ENCODE results near the gene EPHA4.

EPHA4 gene

DNA sequence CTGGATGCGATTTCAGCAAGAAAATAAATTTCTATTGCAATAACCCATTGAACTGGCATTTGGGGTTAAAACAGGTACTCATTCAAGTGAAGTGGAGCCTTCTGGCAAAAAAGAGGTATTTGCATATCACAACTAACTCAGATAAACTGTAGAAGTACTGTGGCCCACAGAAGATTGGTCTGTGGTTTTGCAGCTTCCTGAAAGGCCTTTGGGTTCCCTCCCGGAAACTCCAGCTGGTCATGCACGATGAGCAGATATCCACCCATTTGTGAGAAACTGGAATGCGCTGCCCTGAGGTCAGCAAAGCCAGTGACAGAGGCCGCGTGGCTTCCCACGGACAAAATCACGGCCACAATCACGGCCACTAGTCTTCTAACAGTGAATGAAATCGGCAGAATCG is 106.3 kb downstream of the EPHA4 start:
- DNase-seq, result peak; percentile 81 to 84 (median 82)

DNA sequence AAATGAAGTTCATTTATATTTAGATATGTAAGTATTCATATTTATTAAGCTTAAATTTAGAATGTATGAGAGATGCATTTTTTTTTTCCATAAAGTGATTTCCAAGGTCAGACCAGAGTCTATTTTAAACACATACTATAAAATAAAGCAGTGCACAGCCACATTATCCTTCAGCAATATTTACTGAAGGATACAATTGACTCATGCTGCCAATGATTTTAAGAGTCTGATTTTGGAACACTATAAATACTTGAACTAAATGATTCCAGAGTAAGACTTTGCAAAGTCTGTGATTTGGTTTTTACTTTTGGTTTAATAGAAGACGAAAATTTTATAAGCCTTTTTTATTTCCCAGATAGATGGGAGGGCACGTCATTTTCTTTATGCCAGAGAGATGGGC is 107.1 kb downstream of the EPHA4 start:
- no peak for DNase-seq

DNA sequence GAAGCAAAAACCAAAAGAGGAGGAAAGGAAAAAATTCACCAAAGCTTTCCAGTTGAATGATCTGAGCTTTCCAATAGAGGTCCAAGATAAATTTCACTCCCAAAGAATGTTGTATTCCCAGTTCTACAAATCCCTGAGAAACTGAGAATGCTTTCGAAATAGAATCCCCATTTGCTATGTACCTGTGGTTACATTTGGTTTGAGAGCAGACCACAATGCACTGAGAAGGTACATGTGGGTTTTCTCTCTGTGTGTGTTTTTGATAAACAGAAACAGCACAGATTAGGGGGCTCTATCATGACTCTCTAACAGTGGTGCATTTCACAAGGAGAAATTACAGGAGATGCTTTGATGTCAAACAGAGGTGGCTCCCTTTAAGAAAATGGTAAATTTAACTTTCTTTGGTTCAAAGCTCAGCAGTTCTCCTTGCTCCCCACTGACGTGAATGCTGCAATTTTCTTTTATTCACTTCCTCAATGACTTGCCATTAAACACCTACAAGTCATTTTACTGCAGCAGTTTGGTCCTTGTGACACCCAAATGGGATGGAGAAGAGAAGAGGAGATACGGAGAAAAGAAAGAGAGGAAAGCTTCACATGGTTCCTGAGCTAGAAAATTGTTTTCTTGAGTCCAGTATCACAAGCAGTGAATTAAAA is 108.7 kb downstream of the EPHA4 start:
- no peak for DNase-seq

DNA sequence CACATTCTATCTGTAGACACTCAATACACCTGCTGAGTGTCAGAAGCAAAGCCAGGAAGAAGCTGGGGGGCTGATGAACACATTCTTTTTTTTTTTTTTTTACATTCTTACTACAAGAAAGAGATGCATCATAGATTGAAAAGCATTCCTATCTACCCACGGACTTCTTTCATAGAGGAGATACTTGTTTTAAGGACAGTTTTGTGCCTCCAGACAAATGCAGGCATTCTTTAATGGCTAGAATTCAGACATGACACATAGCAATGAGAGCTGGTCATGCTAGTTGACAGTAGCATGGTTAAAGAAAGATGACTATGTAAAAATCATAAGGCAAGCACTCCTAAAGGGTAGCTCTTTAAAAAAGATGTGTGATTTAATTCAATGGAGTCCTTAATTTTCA is 110.2 kb downstream of the EPHA4 start:
- DNase-seq, result no peak

DNA sequence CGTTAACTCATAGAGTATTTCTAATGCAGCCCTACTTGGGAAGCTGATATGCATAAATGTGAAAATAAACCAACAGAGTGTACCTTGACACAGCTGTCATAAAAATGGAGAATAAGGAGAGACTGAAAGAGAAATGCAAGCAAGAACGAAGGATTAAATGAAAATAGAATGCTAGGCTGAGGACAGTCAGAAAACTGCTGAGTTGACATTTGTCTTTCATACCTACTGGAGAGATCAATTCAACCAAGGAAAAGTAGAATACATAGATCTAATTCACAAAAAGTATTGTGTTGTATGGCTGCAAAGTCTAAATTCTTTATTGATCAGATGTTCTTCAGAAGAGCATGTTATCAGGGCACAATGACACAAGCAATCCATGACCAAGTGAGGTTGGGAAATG is 112.0 kb downstream of the EPHA4 start:
- DNase-seq, result no peak

DNA sequence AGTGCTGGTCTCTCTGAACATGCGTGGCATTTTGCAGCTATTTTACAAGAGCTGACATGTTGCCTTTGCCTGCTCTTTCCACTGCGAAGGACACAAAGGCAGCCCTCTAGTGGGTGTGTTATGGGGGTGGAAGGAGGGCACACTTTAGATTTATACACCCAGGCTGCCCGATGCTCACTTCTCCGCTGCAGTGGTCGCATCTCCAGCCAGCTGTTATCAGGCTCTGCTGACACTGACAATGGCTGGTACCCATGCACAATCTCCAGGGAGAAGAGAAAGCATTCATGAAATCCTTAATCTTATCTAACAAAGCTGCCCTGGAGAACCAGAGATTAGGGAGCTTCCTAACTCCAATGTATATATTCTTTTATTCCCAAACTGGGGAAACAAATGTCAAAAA is 113.5 kb downstream of the EPHA4 start:
- no peak for DNase-seq

DNA sequence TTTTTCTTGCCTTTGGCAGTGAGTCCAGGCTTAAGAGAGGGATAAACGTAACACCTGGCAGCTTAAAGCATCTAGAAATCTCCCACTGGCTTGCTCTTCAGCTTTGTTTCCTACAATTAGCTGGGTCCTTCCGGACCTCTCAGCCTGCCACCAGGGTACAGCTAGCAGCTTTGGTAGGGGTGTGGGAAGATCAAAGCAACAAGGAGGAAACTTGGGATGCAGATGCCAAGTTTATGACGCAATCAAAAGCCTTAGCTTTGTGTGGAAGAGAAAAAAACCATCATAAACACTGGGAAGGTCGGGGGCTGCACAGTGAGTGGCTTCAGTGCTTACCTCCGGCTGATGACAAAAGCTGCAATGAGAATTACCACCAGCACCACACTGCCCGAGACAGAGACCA is 116.9 kb downstream of the EPHA4 start:
- no peak for DNase-seq

DNA sequence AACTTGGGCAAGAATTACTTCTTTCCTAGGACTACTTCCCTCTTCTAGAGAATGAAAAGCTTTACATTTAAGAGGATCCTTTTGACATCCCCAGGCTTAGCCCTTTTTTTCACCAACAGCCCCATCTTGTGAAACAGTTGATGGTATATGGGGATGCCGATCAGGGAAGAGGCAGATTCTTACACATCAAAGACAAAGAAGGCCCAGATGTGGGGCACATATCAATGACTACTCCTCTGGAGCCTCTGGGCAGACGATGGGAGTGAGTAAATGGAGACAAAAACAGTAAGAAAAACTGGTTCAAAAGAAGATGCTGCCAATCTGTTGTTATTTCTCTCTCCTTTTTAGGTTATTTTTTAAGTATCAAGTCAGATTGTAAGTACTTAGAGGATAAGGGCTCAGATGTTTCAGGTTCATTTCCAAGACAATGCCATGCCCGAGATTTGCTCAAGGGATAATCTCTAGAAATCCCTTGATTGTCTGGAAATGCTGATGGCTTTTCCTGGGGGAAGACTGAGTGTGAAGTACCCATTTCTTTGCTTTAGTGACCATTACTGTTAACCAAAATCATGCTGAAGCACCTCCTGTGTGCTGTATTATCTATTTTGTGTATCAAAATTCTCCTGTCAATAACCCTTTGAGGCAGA is 117.5 kb downstream of the EPHA4 start:
- DNase-seq, result no peak

DNA sequence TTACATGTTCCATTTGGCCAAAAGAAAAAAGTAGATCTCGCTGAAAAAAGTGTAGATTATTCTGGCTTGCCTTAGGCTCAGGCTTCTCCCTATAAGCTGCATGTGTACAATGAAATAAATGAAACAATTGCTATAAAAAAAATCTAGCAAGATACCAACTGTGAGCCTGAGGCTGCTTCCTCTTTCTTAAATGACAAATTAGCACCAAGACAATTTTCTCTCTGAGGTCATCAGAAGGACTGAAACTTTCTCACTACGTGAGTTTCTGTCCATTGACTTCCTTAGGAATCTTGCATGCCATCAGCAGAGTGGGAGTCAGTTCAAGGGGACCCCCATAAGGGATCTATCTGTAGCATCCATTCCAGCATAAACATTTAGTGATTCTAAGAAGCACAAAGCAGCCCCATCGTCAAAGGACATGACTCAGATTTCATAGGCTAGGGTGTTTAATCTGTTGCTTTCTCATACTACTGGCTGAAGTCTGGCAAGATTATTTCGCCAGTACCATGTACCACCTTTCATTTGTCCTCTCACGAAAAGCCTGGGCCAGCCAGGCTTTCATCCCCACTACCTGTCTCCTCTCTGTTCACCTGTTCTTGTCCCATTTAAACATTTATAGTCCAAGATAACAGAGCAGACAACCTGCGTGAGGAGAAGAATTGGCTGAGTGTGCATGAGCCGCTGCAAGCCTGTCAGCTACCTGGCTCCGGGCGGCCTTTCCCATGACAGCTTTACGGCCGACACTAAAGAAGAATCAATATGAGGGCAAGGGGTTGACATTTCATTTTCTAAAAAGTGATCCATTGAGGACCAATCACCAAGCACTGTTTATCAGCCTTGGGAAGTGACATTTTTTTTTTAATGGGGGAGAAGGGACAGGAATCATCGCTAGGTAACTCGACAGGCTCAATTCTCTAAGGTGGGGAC is 120.0 kb downstream of the EPHA4 start:
- peak; percentile 18 to 61 (median 24) for DNase-seq

DNA sequence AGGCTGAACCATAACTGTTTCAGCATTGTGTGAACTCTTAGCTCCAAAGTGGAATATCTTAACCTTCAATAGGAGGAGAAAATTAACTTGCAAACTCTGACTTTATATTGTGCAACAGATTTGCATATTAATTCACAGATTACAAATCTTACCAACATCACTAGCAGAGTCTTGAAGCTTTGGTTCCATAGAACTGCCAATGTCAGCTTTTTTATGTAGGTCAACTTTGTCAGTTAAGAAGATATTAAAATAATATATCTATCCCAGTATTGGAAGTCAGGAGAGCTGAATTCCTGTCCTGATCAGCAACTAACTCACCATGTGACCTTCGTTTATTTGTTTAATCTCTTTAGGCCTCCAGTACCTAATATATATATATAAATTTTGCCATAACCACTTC is 121.8 kb downstream of the EPHA4 start:
- no peak for DNase-seq

DNA sequence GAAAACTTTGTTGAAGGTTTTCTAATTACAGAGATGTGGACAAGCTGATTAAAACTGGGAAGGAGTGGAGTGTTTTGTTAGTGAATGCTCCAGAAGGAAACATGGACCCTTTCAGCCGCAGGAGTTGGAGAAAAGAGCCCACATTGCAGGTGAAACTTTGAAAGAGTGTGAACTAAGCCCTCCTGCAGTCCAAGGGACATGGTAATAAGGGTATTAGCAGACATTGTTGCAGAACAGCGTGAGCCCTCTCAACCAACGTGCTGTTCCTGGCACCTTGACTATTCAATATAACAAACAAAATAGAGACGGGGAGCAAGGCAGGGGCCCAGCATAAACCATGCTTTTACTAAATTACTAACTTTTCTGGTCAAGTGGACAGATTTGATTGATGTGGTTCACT is 122.7 kb downstream of the EPHA4 start:
- no peak for DNase-seq

DNA sequence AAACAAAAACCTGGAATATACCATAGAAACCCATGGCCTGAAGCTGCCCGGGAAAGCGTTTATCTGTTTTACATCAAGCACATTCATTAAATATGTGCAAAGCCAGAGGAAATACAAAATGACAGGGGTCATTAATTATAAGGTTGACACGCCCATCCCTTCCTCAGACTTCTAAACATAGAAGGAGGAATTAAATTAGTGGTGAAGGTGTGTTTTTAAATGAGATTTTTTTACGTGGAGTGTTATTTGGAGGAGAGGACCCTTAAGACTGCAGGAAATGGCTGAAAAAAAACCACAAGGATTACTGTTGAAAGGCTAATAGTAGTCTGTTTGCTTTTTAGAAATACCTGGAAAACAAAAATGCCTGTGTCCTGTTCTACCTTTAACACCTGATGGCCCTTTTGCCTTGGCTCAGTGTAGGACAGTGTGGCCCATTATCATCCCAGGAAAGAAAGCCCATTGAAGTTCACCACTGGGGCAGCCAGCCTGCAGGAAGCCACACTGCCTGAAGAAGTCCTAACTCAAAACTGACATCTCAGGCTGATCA is 123.2 kb downstream of the EPHA4 start:
- DNase-seq, result no peak

DNA sequence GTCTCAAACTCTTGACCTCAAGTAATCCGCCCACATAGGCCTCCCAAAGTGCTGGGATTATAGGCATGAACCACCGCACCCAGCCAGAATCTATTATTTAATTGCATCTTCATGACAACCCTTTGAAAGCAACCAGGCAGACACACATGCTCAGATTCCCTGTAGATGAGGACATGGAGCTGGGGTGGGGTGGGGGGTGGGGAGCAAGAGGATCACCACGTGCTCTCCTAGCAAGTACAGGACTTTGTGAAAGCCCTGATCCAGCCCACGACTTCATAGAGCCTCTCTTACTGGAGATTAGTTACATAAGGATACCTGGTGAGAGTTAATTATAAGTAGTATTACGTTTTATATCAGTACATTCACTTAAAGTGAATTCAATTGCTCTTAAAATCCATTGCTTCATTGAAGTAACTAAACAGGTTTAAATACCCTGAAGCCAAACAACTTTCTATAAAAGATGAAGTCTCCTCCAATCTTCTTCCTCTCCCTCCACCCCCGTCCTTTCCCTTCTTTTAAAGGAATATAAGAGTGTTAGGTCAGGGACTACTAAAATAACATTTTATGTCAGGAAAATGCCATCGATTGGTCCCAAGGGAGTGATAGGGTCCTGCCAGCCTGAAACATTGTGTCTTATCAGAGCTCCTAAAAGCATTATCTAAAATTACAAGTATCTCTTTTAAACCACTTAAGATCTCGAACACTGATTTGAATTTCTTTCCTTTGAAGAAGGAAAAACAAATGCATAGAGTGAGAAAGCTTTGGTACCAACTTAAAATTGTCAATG is 123.9 kb downstream of the EPHA4 start:
- no peak for DNase-seq

DNA sequence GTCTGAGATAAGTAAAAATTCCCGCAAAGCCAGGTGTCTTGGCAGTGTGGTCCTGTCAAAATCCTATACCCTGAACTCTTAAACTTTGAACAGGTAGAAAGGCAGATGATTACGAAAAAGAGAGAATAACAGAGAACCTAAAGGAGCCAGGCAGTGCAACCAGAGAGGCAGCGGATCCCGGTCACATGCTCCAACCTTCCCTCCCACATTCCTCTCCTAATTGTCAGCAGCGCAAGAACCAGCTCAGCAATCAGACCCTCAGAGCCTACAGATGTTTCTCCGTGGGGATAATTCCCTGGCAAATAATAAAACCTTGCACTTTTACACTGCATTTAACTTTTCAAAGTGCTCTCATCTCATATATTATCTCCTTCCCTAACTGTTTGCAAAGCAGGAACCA is 124.8 kb downstream of the EPHA4 start:
- DNase-seq, result no peak

DNA sequence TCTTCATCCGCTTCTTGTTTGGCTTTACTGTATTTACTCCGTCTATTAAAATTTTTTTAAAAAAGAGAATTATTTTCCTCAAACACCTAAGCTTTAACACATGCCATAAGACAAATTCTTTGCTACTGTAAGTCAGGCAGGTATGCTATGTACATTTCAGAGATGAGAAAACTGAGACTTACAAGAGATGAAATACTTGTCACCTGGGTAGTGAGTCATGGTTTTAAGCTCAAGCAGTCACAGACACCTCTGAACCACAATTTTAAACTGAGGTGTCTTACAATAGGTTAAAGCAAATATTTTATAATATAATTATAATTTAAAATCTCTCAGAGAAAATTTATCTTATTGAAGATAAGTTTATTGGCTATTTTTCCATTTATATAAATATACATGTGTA is 126.0 kb downstream of the EPHA4 start:
- DNase-seq, result no peak

DNA sequence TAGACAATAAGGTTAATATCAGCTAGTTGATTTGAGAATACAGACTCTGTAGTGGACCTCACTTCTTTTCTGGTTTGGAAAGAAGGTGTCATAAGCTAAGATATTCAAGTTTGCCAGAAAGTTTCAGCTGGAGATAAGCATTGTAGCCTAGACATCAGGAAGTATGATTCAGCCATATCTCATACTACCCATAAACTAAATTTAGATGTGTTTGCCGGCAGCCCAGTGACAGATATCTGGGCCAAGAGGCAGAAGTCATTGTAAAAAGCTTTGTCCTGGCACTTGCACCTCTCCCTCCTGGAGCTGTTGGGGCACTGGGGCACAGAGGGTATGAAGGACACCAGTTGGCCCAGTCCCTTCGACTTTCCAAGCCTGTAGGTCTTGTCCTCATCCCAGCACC is 128.0 kb downstream of the EPHA4 start:
- peak in 2 of 3 donors; percentile 6 to 8 for DNase-seq

DNA sequence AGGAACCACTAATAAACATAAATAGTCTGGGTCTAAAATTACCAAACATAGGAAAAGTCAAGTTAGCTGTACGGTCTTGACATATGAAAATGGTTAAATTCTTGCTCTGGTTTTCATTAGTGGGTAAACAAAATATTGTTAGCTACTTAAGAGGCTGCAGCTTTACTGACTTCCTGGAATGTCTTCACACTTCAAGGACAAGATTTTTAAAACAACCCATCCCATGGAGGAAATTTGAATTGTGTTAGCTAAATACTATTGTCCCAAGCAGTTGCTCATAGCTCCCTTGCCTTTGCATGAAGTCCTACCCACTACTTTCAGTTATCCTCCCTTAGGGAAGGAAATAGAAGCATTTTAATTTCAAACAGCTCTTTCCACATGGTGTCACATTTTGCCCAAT is 128.5 kb downstream of the EPHA4 start:
- DNase-seq, result no peak

DNA sequence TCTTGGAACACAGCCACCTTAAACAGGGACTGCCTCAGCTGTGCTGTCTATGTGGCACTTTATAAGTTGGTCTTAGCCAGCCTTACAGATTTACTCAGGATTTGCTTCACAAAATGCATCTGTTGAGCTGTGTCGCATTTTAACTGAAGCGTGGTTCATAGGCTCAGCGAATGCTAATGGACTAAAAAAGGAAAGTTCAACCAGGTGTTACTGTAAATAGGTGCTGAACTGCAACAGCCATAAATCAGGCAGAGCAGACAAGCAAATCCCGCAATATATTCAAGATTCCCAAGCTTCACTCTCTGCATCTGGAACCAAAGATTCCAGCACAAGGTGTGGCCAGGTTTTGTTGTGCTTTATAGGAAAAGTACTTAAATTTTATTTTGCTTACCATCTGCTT is 130.0 kb downstream of the EPHA4 start:
- DNase-seq, result no peak

DNA sequence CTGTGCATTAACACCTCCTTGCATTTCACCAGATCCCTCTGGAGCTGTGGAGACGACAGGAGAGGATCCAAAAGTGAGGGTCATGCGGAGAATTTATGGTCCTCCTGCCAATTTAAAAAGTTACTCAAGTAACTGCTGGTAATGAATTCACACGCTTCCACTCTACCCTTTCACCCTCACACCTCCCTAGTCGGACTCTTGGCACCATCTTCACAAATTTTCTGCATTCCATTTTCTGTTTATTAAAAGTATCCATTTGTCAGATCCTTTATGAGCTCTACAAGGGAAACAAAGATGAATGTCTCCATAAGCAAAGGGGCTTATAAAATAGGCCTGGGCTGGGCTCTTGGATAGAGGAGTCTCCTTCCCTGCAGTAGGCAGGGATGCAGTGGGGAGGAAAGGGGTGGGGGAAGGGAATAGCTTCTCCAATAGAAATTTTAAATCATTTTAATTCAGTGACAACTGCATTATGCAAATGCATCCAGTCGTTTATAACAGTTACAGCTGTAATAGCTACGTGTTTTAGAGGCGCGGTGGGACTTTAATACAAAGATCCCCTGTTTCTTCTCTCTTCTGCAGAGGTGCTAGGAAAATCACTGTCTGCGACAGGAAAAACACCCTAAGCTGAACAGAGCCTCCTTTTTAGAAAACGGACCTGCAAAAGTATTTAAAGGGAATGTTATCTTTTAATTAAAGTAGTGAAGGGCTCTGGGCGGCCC is 132.2 kb downstream of the EPHA4 start:
- DNase-seq, result no peak

DNA sequence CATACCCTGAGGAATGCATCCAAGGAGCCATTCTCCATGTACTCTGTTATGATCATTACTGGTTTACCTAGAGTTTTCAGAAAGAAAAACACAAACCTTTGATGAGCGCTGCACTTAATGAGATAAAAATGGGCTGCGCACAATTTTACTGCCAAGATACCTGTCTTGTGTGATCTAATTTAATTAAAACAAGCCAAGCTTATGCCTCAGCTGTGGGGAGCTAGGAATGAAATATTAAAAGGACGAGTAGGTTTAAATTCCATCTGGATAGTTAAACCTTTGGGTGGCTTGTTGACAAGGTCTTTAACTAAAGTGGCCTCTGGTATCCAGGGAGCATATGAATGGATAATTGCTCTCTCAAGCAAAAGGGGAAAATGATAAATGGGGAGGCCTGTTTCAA is 135.0 kb downstream of the EPHA4 start:
- DNase-seq, result no peak

DNA sequence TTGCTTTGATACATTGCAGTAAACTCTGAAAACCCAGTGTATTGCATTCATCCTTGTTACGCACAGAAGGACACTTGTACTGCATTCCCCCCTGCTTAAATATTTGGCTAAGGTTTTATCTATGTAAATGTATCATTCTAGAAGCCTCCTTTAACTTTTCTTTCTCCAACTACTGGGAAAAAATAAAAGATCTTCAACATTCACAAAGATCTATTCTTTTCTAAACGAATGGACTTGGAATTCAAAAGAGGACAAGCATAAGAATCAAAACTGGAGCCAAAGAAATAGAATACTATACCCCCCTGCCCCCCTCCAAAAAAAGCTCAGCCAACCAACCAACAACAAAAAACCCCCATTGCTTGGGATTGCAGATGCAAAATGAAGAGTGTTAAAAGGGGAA is 136.9 kb downstream of the EPHA4 start:
- DNase-seq, result no peak

DNA sequence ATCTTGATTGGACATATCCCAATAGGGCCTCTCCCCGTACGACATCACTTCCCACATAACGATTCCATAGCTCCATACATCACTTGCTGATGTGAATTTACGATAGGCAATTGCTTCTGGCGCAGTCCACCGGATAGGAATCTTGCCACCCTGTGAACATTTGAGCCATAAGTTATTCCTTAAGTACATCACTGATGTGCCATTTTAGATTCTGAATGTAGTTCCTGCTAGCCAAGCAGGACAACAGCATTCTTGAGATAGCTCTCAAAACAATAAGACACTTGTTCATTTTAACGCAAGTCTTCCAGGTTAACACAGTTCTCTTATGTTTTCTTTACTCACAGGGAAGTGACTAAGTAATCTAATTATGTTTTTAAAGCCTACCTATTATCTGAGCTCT is 138.0 kb downstream of the EPHA4 start:
- DNase-seq, result no peak

Measured in suppressor macrophage treated with lipopolysaccharide for 1 hour (primary cell).